Activated T-helper 1 cell treated with anti-CD3 and anti-CD28 coated beads, Interleukin-2, amount 50 U/mL, for 16 hours (primary cell): Measurements from ENCODE around the gene GRIK4.
A peak's percentile ranks its signal among the peaks of the same experiment; 100 is the strongest.

Experiments
- DNase-seq, 2 donors: peaks; one replicate each; pipeline ENCODE4 v3.0.0-alpha.2; 2020; ENCODE audit warnings: low read depth in 1 of 2, low spot score in 1 of 2

The GRIK4 gene

DNA sequence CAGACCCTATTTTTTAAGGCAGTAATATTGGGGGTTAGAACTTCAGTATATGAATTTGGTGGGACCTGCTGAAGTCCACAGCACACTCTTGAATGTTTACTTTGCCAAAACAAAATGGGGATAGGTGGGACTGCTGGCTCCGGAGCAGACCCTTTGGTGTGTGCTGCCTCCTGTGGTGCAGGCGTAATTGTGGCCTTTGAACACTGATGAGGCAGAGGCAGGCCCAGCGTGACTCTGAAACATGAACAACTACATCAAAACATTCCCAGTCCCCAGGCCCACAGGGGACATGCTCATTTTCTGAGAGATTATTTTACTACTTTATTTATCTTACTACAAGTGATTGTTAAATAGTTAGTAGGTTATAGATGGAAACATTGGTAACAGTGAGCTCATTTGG lies 287.3 kb downstream of the GRIK4 start:
- no peak for DNase-seq

DNA sequence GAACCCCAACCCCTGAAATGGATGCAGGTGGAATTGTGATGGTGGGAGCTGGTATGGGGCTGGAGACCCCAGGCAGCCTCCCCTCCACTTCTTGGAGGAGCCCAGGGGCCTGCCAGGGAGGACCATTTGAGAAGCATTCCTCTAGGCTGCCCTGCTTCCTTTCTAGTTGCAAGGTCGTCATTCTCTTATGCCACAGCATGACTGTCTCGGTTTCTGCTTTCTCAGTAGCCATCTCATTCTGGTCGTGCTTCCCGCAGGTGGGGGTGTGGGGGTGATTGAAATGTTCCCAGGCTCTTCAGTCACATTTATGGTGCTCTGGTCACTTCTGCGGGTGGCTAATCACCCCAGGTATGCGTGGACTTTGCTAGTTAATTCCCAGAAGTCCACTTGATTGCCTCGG lies 288.7 kb downstream of the GRIK4 start:
- DNase-seq: no peak

DNA sequence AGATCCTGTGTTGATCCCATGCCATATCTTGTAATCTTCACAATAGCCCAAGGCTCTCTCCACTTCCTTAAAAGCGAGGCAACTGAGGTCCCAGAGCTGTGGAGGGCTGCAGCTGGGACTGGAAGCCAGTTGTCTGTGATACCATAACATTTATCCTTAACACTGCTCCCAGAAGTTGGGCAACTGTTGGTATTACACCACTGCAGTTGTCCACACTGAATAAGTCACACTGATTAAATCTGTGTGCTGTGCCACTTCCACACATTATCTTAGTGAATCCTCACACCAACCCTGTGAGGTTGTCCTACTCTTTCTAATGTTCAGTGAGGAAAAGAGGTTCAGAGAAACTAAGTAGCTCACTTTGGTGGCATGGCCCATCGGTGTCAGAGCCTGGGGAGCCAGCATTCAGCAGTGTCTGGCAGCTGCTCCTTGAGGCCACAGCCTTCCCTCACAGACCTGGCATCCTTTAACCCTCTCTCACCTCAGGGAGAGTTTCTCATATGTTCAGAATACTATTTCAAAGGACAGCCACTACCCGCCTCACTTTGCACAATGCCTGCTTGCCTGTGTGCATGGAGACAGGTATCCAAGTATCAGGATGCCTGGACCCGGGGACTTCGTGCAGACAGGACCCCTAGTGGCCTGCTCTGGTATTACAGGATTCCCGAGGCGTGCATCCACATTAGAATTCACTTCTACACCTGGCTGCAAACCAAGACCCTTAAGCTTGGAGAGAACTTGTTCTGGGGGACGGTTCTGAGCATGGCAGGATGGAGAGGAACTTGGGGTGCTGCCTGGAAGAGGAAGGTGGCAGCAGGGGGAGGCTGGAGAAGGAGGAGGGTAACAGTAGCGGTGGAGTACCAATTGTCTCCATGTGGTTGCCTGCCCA lies 290.5 kb downstream of the GRIK4 start:
- DNase-seq: peak in 1 of 2 donors; percentile 6

DNA sequence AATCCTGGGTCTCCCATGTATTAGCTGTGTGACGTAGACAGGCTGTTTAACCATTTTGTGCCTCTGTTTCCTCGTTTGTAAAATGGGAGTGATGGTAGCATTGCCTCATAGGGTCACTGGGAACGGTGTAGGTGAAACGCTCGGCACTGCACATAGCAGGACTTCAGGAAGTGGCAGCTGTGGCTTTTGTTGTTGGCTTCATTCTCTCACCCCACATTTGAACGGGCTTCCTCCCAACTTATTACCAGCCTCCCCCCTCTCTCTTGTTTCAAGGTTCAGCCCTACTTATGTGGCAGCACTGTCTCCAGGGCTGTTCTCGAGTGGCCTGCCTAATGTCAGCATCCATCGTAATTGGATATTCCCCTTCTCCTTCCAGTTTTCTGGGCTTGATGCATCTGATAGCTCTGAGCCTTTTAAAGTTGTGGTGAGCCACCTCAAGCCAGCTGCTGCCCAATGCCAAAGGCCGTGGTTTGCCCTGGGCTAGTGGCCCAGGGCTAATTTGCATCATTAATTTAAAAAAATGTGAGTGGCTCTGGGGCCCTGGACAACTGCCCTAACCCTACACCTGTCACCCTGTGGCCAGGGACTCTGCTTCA lies 294.5 kb downstream of the GRIK4 start:
- no peak for DNase-seq

DNA sequence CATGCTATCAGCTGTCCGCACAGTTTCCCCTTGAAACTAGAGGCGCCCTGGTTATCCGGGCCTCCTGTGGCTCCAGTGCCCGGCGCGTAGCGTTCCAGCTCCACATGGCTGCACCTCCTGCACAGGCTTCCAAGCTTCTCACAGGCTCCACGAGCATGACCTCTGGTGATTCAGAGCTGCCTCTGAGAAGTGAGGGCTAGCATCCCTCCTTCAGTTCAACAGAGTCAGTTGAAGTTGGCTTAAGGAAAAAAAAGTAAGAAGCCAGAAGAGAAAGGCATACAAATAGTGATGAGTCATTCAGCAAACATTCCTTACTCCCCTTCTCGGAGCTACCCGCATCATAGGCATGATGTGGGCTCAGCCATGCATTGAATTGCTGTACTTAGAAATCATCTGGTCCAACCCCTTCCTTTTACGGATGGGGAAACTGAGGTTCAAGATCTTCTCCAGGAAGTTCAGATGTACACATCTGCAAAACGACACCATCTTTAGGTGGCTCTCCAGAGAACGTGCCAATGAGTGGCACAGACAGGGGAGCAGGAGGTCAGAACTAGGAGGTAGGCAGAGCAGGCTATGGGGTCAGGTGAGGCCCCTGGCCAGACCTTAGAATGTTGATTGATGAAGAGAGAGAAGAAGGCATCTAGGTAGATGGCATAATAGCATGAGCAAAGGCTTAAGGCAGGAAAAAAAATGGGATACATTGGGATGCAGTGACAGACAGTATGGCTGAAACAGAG lies 296.0 kb downstream of the GRIK4 start:
- no peak for DNase-seq

DNA sequence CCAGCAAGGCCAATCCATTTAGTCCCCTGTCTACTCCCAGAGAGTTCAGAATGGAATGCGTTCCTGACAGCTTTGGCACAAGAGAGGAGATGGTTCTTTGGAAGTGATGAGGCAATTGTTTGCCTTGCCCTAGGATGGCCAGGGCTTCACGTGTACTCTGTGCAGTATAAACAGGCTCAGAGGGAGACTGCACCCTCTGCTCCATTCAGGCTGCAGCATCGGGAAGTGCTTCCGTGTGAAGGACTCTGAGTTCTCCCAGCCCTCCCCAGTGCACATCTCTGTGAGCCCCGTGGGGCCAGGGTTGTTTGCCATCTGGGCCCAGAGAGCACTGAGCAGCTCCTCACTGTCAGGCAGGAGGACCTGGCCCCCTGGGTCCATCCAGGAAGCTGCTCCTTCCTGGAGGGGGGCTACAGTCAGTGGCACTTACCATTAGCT lies 297.1 kb downstream of the GRIK4 start:
- DNase-seq: no peak

DNA sequence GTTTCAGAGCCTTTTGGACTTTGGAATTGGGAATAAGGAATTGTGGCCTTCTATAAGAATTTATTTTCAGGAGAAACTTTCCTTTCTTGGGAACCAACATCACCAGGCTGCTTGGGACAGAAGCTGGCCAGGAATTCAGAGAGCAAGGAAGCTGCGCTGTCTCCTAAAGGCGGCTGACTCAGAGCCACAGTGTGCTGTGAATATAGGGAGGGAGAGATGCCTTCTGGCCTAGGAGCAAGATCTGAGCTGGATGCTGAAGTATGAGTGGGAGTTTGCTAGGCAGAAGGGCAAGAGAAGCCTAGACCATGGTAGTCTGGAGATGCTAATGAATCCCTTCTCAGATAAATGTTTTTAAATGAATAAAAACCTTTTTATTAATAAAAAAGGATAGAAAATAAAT lies 298.7 kb downstream of the GRIK4 start:
- no peak for DNase-seq

DNA sequence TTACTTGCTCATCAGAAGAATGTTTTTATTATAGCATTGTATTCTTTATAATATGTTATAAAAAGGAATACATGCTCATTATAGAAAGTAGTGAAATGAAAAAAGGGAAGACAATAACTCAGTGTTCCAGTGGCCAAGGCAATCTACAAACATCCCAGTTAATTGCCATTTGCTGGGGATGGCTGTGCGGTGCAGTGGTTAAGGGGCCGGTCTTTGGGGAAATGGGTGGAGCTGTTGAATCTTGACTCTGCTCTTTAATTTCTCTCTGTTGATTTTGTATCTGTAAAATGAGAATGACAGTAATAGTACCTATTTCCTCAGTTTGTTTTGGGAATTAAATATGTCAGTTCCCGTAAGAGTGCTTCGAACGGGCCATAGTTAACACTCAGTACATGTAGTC lies 299.7 kb downstream of the GRIK4 start:
- no peak for DNase-seq

DNA sequence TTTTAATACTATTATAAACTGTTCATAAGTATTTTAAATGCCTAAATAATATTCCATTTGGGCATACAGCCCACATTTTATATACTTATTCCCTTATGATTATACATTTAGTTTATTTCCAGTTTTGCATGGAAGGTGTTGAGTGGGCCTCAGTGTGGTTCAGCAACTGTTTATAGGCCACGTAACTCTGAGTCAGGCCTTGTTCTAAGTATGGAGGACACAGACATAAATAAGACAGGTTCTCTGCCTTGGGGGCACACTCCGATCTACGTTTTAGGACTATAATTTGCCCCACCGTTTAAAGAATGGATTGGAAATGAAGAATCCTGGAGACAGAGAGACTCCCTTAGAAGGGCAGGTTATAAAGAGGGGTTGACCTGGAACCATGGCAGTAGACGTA lies 300.2 kb downstream of the GRIK4 start:
- DNase-seq: no peak

DNA sequence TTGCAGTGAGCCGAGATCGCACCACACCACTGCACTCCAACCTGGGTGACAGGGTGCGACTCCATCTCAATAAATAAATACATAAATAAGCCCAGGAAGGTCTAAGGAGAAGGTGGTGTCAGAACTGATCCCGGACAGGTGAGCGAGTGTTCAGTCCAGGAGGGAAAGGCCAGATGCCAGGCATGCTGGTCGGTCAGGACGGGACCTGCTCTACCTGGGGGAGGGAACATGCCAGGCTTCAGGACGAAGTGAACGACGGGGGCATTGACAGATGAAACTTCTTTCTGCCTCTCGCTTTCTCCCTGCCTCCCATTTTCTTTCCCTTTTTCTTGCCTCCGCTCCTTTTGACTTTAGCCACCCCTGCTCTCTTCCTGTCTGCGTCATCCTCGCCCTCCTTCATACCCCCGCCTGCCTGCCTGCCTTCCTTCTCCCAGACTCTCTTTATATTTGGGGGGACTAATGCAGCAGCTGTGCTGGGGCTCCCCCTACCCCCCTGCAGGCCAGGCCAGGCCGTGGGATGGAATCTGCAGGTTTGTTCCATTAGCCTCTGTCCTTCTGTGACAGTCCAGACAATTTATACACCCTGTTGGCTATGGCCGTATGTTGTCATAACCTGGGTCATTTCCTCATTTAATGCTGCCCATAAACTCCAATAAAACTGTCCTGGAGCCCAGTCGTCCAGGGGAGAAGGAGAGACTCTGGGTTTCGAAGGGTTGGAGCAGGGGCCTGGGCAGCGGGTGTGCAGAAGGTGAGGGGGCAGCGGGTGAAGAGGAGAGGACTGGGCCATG lies 303.2 kb downstream of the GRIK4 start:
- DNase-seq: no peak

DNA sequence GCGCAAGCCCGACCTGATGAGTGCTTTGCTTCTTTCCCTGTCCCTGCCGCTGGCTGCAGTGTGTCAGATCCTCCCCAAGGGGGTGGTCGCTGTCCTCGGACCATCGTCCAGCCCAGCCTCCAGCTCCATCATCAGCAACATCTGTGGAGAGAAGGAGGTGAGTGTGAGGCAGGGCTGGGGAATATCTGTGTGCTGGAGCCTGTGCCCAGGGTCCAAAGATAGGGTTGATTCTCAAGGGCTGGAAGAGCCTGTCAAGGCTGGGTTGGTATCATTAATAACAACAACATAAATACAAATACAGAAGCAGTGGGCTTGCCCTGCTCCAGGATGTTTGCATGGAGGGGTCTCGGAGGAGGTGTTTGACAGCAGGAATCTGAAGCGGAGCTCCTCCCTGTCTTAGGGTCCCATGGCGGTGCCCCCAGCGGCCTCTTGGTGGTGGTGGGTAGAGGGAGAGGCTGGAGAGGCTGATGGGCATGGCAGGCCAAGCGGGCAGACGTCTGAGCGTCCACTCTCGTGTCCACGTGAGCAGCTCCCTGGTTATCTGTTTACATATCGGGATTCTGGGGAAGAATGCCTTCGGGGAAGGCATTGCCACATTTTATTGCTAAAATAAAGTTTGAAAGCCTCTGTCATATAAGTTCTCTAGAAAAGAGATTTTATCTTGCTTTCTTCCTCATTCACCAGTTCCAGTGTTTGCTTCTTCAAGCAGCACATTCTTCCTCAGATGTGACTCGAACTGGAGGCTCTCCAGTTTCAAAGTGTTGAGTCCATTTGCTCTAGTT lies 304.0 kb downstream of the GRIK4 start:
- DNase-seq: no peak

DNA sequence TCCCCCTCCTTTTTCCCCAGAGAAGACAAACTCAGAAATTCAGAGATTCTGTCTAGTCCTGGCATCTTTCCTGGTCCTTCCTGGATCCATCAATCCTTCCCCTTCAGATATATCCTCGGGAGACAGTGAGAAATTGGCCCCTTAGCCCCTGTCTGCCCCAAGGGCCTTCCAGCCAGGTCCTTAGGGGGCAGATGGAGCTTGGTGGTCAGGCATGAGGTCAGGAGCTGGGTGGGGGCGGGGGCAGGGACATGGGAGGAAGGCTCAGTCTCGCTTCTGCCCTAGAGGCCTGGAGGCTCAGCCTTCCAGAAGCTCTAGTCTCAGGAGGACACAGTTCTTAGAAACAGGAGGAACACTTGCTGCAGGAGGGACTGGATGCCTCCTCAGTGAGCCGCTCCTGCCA lies 304.6 kb downstream of the GRIK4 start:
- no peak for DNase-seq

DNA sequence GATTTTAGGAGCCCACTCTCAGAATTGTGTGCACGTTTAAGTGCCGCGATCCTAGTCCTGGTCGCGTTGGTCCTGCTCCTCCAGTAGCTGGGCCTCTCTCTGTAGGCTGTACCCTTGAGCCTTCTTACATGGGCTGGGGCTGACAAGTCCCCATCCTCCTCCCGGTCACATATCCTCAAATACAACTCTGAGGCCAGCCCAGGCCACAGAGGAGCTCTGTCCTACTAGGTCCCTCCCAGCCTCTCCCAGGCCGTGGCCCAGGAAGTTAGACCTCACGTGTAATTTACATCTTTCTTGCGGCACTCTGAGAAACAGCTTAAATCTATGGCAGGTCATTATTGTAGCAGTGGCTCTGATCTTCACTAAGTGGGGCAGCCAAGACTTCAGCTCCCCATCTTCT lies 305.2 kb downstream of the GRIK4 start:
- no peak for DNase-seq

DNA sequence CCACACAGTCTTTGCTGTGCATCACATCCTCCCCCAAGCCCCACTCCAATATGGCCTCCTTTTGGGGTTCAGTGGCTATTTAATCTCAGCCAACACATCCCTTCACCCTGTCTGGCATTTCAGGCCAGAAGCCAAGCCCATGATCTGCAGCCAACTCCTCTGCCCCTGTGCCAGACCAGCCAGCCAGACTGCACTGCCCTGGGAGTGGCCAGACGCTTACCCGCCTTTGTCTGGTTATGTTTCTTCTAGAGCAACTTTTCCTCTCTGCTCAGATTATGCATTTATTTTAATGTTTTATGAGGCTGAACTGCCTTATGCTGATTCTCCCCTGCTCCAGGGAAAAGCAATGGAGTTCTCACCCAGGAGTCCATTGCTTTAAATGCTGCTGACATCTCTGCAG lies 305.6 kb downstream of the GRIK4 start:
- no peak for DNase-seq

DNA sequence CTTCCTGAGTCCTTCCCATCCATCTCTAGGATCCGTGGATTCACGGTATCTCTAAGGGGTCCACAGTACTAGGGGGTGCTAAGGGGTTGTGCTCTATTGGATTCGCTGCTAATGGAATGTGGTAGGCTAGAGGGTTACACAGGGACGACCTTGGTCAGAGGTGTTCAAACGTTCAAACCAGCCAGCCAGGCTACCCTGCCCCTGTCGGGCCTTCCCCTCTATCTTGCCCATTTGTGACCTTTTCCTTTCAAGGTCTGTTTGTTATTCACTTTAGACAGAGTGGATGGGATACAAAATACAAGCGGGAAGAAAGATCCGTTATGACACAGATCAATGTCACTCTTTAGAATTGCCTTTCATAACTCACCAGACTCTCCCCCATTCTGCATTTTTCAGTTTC lies 306.5 kb downstream of the GRIK4 start:
- DNase-seq: no peak

DNA sequence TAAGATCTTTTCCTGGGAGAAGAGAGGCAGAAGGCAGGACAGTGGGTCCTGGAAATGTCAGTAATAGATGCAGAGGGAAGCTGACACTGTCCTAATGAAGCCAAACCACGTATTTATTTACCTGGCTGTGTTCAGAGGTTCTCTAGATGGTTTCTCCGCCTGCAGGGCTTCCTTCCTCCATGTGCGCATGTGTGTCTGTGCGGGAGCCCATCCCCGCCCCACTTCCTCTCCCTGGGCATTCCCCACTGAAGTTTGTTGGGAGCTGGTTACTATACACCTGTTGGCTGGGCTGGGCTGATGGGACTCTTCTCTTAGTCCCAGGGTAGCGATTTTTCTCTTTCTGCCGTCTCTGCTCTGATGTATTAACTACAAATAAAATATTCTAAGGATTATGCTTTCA lies 307.5 kb downstream of the GRIK4 start:
- DNase-seq: no peak

DNA sequence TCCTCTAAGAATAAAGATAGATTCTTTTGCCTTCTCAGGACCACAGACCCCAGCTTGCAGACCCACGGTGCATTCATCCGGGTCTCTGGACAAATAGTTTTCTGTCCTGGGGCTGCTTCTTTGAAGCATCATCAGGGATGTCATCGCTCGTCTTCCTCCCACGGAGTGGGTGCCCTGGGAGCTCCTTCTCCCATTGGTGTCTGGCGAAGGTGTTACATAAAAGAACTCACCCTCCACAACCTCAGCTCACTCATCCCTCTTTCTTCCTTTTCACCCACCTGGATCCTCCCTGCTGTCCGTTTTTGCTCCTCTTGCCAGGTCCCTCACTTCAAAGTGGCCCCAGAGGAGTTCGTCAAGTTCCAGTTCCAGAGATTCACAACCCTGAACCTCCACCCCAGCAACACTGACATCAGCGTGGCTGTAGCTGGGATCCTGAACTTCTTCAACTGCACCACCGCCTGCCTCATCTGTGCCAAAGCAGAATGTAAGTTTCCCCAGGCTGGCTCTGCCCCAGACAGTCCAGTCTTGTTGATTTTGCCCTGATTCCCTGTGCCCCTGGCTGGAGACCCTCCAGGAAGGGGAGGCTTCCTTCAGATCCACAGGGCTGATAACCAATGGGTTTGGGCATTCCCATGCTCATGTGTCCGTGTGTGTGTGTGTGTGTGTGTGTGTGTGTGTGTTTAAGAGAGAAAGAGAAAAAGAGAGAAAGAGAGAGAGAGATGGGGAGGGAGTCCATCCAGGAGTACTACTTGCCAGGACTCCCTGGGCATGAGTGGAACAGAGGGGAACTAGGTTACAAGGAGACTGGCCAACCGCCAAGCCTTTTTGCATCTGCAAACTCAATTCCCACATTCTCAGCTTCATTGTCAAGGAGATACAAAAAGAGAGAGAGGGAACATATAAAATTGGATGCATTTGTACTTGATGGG lies 308.2 kb downstream of the GRIK4 start:
- no peak for DNase-seq

DNA sequence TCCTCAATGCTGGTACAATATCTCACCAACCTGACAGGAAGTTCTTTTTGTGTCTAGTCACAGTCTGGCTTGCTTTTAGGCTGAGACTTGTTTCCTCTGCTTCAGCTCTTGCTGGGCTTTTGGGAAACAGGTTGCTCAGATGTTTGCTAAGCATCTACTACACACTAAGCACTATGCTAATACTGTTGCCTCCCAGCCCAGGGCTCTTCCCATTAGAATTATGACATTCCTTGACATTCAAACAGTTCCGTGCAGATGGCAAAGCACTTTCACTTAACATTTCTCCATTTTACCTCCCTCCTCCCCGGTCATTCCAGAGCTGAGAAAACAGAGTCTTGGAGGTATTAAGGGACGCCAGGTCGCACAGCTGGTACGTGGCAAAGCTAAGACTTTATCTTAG lies 311.6 kb downstream of the GRIK4 start:
- DNase-seq: no peak

DNA sequence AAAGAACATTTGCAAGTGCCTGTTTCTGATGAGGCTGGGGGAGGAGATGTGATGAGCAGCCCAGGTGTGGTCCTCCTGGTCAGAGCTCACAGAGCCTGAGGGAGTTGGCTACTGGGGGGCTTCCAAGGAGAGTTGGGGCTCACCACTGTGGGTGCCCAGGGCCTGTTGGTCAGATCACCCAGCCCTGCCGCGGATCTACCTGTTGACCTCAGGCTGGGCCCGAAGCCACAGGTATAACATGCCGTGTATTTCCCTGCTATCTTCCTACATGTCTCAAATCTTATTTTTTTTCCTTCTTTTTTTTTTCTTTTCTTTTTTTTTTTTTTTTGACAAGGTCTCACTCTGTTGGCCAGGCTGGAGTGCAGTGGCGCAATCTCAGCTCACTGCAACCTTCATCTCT lies 312.7 kb downstream of the GRIK4 start:
- DNase-seq: no peak

DNA sequence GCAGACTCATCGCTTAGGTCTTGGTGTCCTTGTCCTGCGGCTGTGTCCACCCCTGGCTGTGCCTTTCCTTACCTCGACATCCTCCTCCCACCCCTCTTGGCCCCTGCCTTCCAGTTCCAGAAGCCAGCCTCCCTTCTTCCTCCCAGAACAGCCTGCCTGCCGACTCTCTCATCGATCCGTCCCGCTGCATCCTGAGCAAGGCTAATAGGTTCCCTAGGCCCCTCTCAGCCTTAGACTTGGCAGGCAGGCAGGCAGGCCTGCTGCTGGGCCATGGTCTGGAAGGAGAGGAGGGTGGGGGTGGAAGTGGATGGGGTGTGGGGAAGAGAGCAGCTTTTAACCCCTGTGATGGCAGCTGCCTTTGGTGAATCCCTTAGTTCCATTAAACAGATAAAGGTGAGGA lies 315.6 kb downstream of the GRIK4 start:
- no peak for DNase-seq
